Caco-2 (cell line): ENCODE measurements around the gene FCMR. TPM values are rescaled to one million over a fixed set of nuclear protein-coding genes. Genes with fewer than 3 reads are reported as not detected.

Experiments used
- BruUV-seq: library from RNA; stranded (reverse); fragments of 400-500 nt; replicated peaks from 2 replicates; lab custom pipeline; 2021; lab: Mats Ljungman, UMichigan
- CTCF ChIA-PET: fragments of 300-600 bp; sonication (Branson Sonifier 250); formaldehyde crosslinking; loops from one replicate; lab custom pipeline; 2022; ENCODE audit warnings: antibody characterized with exemption; lab: Charles Lee
- POLR2A ChIA-PET: fragments of 300-600 bp; sonication (Branson Sonifier 250); formaldehyde crosslinking; loops from one replicate; lab custom pipeline; 2022; ENCODE audit warnings: antibody characterized with exemption; lab: Charles Lee
- DNase-seq, 2 experiments: peaks; one replicate each; pipeline versions ENCODE4 v3.0.0 to v3.0.0-alpha.2; 2020 to 2022
- H3K27me3 ChIP-seq: replicated peaks from 2 replicates; pipeline ENCODE4 v1.6.0; 2011; ENCODE audit warnings: low read length; ENCODE audit not compliant: control insufficient read depth, insufficient read depth
- H3K36me3 ChIP-seq: 2 replicates; pipeline ENCODE4 v1.5.1; 2011; ENCODE audit warnings: low read length; ENCODE audit not compliant: control insufficient read depth, insufficient read depth
- H3K4me1 ChIP-seq: fragments of 250-450 bp; sonication (Bioruptor Pico); 2 replicates; pipeline ENCODE4 v1.5.1; 2020; ENCODE audit warnings: mild to moderate bottlenecking
- H3K4me3 ChIP-seq: 2 replicates; pipeline ENCODE4 v1.5.1; 2011; ENCODE audit warnings: low read depth, mild to moderate bottlenecking, control low read depth, low read length
- H3K9me3 ChIP-seq: fragments of 250-450 bp; sonication (Bioruptor Pico); 2 replicates; pipeline ENCODE4 v1.5.1; 2020; ENCODE audit warnings: mild to moderate bottlenecking, moderate library complexity
- H3K27ac Mint-ChIP-seq: one replicate; pipeline ENCODE4 v1.8.0; 2022; ENCODE audit warnings: mixed read lengths; ENCODE audit not compliant: unreplicated experiment
- H3K27me3 Mint-ChIP-seq: one replicate; pipeline ENCODE4 v1.8.0; 2022; ENCODE audit warnings: mixed read lengths; ENCODE audit not compliant: insufficient read depth, unreplicated experiment
- H3K36me3 Mint-ChIP-seq: one replicate; pipeline ENCODE4 v1.8.0; 2022; ENCODE audit warnings: mild to moderate bottlenecking, mixed read lengths; ENCODE audit not compliant: insufficient read depth, unreplicated experiment
- H3K4me1 Mint-ChIP-seq: one replicate; pipeline ENCODE4 v1.8.0; 2022; ENCODE audit warnings: low read depth, mixed read lengths; ENCODE audit not compliant: unreplicated experiment
- H3K4me3 Mint-ChIP-seq: one replicate; pipeline ENCODE4 v1.8.0; 2022; ENCODE audit warnings: mild to moderate bottlenecking, moderate library complexity, mixed read lengths; ENCODE audit not compliant: unreplicated experiment
- H3K9me3 Mint-ChIP-seq: one replicate; pipeline ENCODE4 v1.8.0; 2022; ENCODE audit warnings: mixed read lengths; ENCODE audit not compliant: unreplicated experiment
- intact Hi-C: fragments of 100-400 bp; cut with micrococcal nuclease; formaldehyde crosslinking; loops from one replicate; pipeline ENCODE4 v1.10.0; 2022; ENCODE audit not compliant: unreplicated experiment
- total RNA-seq: library from RNA; stranded (reverse); gene quantifications from 2 replicates; pipeline ENCODE4 v1.2.3, GENCODE V29; 2022
- TF ChIP-seq, protein P1 (sequence below), 2 experiments: fragments of 200-600 bp in 1 of 2; IDR thresholded peaks; 1 replicate in 1 of 2; 2 replicates in 1 of 2; pipeline versions ENCODE4 v1.5.1 to v1.8.0; 2011 to 2022; ENCODE audit warnings: antibody characterized with exemption in 1 of 2, control low read depth in 1 of 2, inconsistent platforms in 1 of 2, low read depth in 1 of 2, low read length in 1 of 2, mild to moderate bottlenecking in 1 of 2, moderate library complexity in 1 of 2; ENCODE audit not compliant: insufficient read depth in 1 of 2, severe bottlenecking in 1 of 2, unreplicated experiment in 1 of 2

FCMR gene
- total RNA-seq, 1 experiment from 2014 or later = not detected

DNA sequence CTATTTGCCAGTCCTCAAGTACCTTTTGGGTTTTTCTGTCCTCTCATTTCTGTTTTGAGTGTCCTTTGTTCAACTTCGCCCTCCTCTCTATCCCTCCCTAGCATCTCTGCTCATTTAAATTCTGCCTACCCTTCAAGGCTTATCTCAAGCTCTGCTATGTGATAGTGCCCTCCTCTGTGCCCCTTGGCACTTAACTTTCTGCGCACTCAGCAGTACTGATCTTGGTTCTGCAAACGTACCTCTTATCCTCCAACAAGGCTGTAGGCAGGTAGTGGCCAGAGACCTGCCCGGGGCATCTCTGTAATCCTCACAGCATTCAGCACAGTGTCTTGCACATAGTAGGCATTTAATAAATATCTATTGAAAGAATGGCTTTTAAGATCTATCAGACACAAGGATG lies 61.6 kb downstream of the FCMR start:
- intact Hi-C loops = no loop called here
- TF ChIP-seq, protein P1, sequence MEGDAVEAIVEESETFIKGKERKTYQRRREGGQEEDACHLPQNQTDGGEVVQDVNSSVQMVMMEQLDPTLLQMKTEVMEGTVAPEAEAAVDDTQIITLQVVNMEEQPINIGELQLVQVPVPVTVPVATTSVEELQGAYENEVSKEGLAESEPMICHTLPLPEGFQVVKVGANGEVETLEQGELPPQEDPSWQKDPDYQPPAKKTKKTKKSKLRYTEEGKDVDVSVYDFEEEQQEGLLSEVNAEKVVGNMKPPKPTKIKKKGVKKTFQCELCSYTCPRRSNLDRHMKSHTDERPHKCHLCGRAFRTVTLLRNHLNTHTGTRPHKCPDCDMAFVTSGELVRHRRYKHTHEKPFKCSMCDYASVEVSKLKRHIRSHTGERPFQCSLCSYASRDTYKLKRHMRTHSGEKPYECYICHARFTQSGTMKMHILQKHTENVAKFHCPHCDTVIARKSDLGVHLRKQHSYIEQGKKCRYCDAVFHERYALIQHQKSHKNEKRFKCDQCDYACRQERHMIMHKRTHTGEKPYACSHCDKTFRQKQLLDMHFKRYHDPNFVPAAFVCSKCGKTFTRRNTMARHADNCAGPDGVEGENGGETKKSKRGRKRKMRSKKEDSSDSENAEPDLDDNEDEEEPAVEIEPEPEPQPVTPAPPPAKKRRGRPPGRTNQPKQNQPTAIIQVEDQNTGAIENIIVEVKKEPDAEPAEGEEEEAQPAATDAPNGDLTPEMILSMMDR (IDR thresholded peaks at IDR 0.05; ENCODE audit: insufficient read depth in 1 of 2, low read depth in 1 of 2, low read length in 1 of 2, severe bottlenecking in 1 of 2, unreplicated experiment in 1 of 2) = no peak
- no peaks in the 10 kb centered on the region for H3K36me3 Mint-ChIP-seq
- H3K27ac Mint-ChIP-seq = no peak overlapping the region
- peaks cover 11% of the 10 kb centered on the region for H3K27me3 Mint-ChIP-seq
- H3K4me1 Mint-ChIP-seq = no peaks in the 10 kb centered on the region
- ChIA-PET POLR2A (no interaction called here), CTCF (no interaction called here)
- Histone ChIP-seq H3K4me3 (no peak overlapping the region), H3K27me3 (no peaks in the 10 kb centered on the region), H3K36me3 (no peaks in the 10 kb centered on the region), H3K4me1 (no peaks in the 10 kb centered on the region), H3K9me3 (no peaks in the 10 kb centered on the region)
- no peak for DNase-seq
- BruUV-seq = no TSS peak
- peaks cover 6% of the 10 kb centered on the region for H3K9me3 Mint-ChIP-seq
- H3K4me3 Mint-ChIP-seq = no peak overlapping the region

DNA sequence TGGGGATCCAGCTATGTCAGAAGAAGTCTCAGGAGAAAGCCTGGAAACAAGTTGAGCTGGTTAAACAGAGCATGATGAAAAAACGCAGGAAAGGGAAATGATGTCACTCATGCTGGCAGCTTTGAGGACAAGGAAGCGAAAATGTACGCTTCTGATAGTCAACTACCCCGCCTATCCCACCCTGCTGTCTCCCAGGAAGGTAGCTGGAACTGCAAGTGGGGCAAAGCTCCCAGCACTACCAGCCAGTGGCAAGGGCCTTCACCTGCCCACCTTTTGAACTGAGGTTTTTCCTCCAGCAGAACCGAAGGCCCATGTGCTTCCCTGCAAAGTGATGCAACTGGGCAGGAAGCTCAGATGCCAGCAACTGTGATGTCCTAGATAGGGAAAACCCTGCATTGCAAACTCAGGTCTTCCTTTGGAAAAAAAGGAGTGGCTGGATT lies 62.6 kb downstream of the FCMR start:
- no TSS peak for BruUV-seq
- H3K9me3 ChIP-seq = no peaks in the 10 kb centered on the region
- CTCF ChIA-PET = no interaction called here
- no peaks in the 10 kb centered on the region for H3K4me1 ChIP-seq
- no peaks in the 10 kb centered on the region for H3K36me3 ChIP-seq
- Mint-ChIP-seq H3K4me1 (peaks cover 6% of the 10 kb centered on the region), H3K27ac (no peak overlapping the region), H3K27me3 (peaks cover 11% of the 10 kb centered on the region), H3K36me3 (no peaks in the 10 kb centered on the region), H3K4me3 (no peak overlapping the region), H3K9me3 (peaks cover 6% of the 10 kb centered on the region)
- intact Hi-C loops = no loop called here
- DNase-seq = no peak
- TF ChIP-seq, protein P1 (IDR thresholded peaks at IDR 0.05; ENCODE audit: insufficient read depth in 1 of 2, low read depth in 1 of 2, low read length in 1 of 2, severe bottlenecking in 1 of 2, unreplicated experiment in 1 of 2) = no peak
- H3K4me3 ChIP-seq = no peak overlapping the region
- POLR2A ChIA-PET = no interaction called here
- H3K27me3 ChIP-seq = no peaks in the 10 kb centered on the region

DNA sequence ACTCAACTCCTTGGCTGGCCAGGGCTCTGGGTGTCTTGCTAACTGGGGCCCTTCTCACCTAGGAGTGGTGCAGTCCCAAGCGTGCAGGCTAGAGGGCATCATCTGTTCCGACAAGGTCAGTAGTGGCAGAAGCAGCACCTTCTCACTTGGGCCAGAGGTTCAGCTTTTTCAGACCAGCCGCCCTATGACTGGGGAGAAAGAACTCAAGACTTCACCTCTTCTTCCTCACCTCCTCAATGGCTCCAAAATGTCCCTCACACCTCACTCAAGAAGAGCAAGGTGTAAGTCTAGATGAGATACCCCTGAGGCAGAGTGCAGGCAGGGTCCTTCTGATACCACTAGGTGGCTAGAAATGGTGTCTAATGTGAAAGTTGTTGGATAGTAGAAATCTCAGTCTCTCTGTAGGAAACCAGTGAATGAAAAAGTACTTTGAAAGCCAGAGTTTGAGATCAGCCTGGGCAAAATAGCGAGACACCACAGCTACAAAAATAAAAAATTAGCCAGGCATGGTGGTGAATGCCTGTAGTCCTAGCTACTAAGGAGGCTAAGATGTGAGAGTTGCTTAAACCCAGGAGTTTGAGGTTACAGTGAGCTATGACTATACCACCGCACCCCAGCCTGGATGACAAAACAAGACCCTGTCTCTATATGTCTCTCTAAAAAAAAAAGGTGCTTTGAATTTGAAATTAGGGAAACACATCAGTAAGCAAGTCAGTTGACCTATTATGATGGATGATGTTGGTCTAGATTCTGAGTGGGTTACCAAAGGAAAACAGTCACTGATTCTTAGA lies 64.9 kb downstream of the FCMR start:
- Histone ChIP-seq H3K4me1 (no peaks in the 10 kb centered on the region), H3K9me3 (peaks cover 12% of the 10 kb centered on the region), H3K27me3 (no peaks in the 10 kb centered on the region), H3K4me3 (no peak overlapping the region), H3K36me3 (no peaks in the 10 kb centered on the region)
- ChIA-PET CTCF (no interaction called here), POLR2A (no interaction called here)
- BruUV-seq = no TSS peak
- TF ChIP-seq, protein P1 (IDR thresholded peaks at IDR 0.05; ENCODE audit: insufficient read depth in 1 of 2, low read depth in 1 of 2, low read length in 1 of 2, severe bottlenecking in 1 of 2, unreplicated experiment in 1 of 2) = peak; percentile 37 to 38
- intact Hi-C loops = loop anchor here (2.0 kb wide), 1 partner anchor 126 kb away; no protein-coding TSS in a partner anchor
- H3K4me3 Mint-ChIP-seq = no peak overlapping the region
- DNase-seq = no peak
- H3K36me3 Mint-ChIP-seq = no peaks in the 10 kb centered on the region
- no peak overlapping the region for H3K27ac Mint-ChIP-seq
- H3K4me1 Mint-ChIP-seq = peaks cover 6% of the 10 kb centered on the region
- H3K27me3 Mint-ChIP-seq = peaks cover 8% of the 10 kb centered on the region
- H3K9me3 Mint-ChIP-seq = peaks cover 6% of the 10 kb centered on the region
